MM.1S (cell line): ENCODE measurements around the gene EXOSC1.

Experiments
- DNase-seq: peaks from one replicate; pipeline ENCODE4 v3.0.0-alpha.2; 2015
- H2AFZ ChIP-seq: fragments of 300-600 bp; sonication (generic); 2 replicates; pipeline ENCODE4 v1.6.0; 2016; ENCODE audit warnings: antibody characterized with exemption, low read length
- H3F3A ChIP-seq: fragments of 300-600 bp; sonication (generic); 2 replicates; pipeline ENCODE4 v1.6.1; 2016; ENCODE audit warnings: mild to moderate bottlenecking, antibody characterized with exemption, low read length, moderate library complexity, mixed read lengths; ENCODE audit not compliant: insufficient read depth
- H3K27ac ChIP-seq: fragments of 300-600 bp; sonication (generic); 2 replicates; pipeline ENCODE4 v1.5.1; 2016; ENCODE audit warnings: mild to moderate bottlenecking, low read length
- H3K27me3 ChIP-seq: fragments of 300-600 bp; sonication (generic); replicated peaks from 2 replicates; pipeline ENCODE4 v1.6.0; 2016; ENCODE audit warnings: low read length; ENCODE audit not compliant: insufficient read depth
- H3K36me3 ChIP-seq: fragments of 300-600 bp; sonication (generic); replicated peaks from 2 replicates; pipeline ENCODE4 v1.6.1; 2016; ENCODE audit warnings: mild to moderate bottlenecking, low read length, mixed read lengths; ENCODE audit not compliant: insufficient read depth
- H3K4me1 ChIP-seq: fragments of 300-600 bp; sonication (generic); 2 replicates; pipeline ENCODE4 v1.6.1; 2016; ENCODE audit warnings: low read length, mixed read lengths
- H3K4me2 ChIP-seq: fragments of 300-600 bp; sonication (generic); 2 replicates; pipeline ENCODE4 v1.6.0; 2016; ENCODE audit warnings: low read depth, low read length
- H3K4me3 ChIP-seq: fragments of 300-600 bp; sonication (generic); 2 replicates; pipeline ENCODE4 v1.5.1; 2016; ENCODE audit warnings: low read length, mixed read lengths
- H3K79me2 ChIP-seq: fragments of 300-600 bp; sonication (generic); 2 replicates; pipeline ENCODE4 v1.6.1; 2016; ENCODE audit warnings: mixed run types, low read length, mixed read lengths
- H3K9ac ChIP-seq: fragments of 300-600 bp; sonication (generic); 2 replicates; pipeline ENCODE4 v1.6.1; 2016; ENCODE audit warnings: low read length, mixed read lengths
- H3K9me2 ChIP-seq: fragments of 300-600 bp; sonication (generic); replicated peaks from 2 replicates; pipeline ENCODE4 v1.6.1; 2016; ENCODE audit warnings: mild to moderate bottlenecking, low read length, mixed read lengths; ENCODE audit not compliant: insufficient read depth
- H3K9me3 ChIP-seq: fragments of 300-600 bp; sonication (generic); replicated peaks from 2 replicates; pipeline ENCODE4 v1.6.1; 2016; ENCODE audit warnings: mild to moderate bottlenecking, low read length, mixed read lengths; ENCODE audit not compliant: insufficient read depth
- H4K20me1 ChIP-seq: fragments of 300-600 bp; sonication (generic); 2 replicates; pipeline ENCODE4 v1.6.1; 2016; ENCODE audit warnings: mild to moderate bottlenecking, low read length, moderate library complexity, mixed read lengths; ENCODE audit not compliant: insufficient read depth
- EZH2 ChIP-seq: fragments of 300-600 bp; sonication (generic); optimal IDR thresholded peaks from 2 replicates; pipeline ENCODE3; 2017; ENCODE audit warnings: low read depth, mild to moderate bottlenecking, antibody characterized with exemption, low read length, mixed read lengths
- EZH2phosphoT487 ChIP-seq: fragments of 300-600 bp; sonication (generic); IDR thresholded peaks from 2 replicates; pipeline ENCODE4 v1.6.1; 2018; ENCODE audit warnings: antibody characterized with exemption, low read length
- TF ChIP-seq, protein P1 (sequence below): fragments of 300-600 bp; sonication (generic); IDR thresholded peaks from 2 replicates; pipeline ENCODE4 v1.5.1; 2016; ENCODE audit warnings: antibody characterized with exemption, low read length, mixed read lengths

The EXOSC1 gene

DNA sequence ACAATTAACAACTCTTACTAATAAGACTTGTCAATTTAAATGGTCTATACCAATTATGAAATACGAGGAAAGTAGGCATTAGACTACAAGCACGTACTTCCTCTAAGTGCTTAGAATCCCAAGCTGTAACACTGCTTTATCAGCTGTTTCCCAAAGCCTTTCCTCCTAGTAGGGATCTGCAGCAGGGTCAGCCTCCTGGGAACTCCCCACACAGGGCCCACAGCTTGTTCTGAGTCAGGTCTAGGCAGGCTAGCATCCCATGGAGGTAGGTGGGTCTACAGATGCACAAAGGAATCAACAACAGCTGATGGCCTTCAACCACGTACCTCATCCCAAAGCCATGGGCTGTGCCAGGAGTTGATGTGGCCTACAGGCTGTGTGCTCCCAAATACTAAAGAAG lies 37.7 kb upstream of the EXOSC1 start:
- Histone ChIP-seq H3K4me1 (no peaks in the 10 kb centered on the region), H3K4me2 (no peak overlapping the region), H3K27me3 (no peaks in the 10 kb centered on the region), H4K20me1 (peaks cover 4% of the 10 kb centered on the region; the same call in 1 of the 2 replicates), H3K79me2 (peaks cover 62% of the 10 kb centered on the region), H3K4me3 (no peak overlapping the region), H3K27ac (no peak overlapping the region), H2AFZ (no peak overlapping the region), H3F3A (no peaks in the 10 kb centered on the region), H3K9ac (no peak overlapping the region), H3K36me3 (no peaks in the 10 kb centered on the region), H3K9me3 (no peaks in the 10 kb centered on the region), H3K9me2 (no peaks in the 10 kb centered on the region)
- TF ChIP-seq EZH2phosphoT487 (no peak), EZH2 (no peak)
- TF ChIP-seq, protein P1, sequence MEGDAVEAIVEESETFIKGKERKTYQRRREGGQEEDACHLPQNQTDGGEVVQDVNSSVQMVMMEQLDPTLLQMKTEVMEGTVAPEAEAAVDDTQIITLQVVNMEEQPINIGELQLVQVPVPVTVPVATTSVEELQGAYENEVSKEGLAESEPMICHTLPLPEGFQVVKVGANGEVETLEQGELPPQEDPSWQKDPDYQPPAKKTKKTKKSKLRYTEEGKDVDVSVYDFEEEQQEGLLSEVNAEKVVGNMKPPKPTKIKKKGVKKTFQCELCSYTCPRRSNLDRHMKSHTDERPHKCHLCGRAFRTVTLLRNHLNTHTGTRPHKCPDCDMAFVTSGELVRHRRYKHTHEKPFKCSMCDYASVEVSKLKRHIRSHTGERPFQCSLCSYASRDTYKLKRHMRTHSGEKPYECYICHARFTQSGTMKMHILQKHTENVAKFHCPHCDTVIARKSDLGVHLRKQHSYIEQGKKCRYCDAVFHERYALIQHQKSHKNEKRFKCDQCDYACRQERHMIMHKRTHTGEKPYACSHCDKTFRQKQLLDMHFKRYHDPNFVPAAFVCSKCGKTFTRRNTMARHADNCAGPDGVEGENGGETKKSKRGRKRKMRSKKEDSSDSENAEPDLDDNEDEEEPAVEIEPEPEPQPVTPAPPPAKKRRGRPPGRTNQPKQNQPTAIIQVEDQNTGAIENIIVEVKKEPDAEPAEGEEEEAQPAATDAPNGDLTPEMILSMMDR, result no peak
- no peak for DNase-seq

GRCh38 chr10:97482381-97482780 lies 36.6 kb upstream of the EXOSC1 start:
- no peak overlapping the region for H3K4me3 ChIP-seq
- no peak overlapping the region for H3K4me2 ChIP-seq
- H3K36me3 ChIP-seq, result peaks cover under 1% of the 10 kb centered on the region
- 0 out of 2 replicates have a peak, but pooled peaks cover 5% of the 10 kb centered on the region for H3K4me1 ChIP-seq
- H3K9ac ChIP-seq, result no peak overlapping the region
- H3K9me2 ChIP-seq, result no peaks in the 10 kb centered on the region
- no peaks in the 10 kb centered on the region for H3F3A ChIP-seq
- no peak for DNase-seq
- H3K79me2 ChIP-seq, result peaks cover 53% of the 10 kb centered on the region
- H3K9me3 ChIP-seq, result no peaks in the 10 kb centered on the region
- no peak for TF ChIP-seq EZH2
- TF ChIP-seq, protein P1, result no peak
- H3K27me3 ChIP-seq, result no peaks in the 10 kb centered on the region
- H4K20me1 ChIP-seq, result no peaks in the 10 kb centered on the region; the same call in 1 of the 2 replicates
- H3K27ac ChIP-seq, result no peak overlapping the region
- H2AFZ ChIP-seq, result no peak overlapping the region

DNA sequence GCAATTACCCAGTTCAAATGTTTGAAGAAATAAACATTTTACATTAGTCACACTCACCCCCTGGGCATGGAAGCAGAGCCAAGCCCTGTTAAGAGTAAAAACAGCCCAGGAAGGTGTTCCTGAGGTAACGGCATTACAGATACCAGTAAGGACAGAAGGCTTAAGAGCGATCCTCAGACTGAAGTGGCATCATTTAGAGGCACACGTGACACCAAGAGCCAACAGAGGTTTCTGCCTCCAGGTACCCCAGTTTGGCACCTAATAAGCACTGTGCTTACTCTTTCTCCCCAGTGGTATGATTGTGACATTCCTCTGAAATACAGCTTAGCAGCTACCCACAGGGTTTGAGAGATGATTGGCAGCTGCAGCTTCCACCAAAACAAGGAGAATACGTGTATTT lies 35.3 kb upstream of the EXOSC1 start:
- Histone ChIP-seq H3F3A (no peaks in the 10 kb centered on the region), H3K4me2 (no peak overlapping the region), H3K79me2 (peaks cover 47% of the 10 kb centered on the region), H3K9ac (no peak overlapping the region), H3K27me3 (no peaks in the 10 kb centered on the region), H3K9me2 (no peaks in the 10 kb centered on the region), H3K27ac (no peak overlapping the region), H3K9me3 (no peaks in the 10 kb centered on the region), H2AFZ (no peak overlapping the region), H3K4me1 (0 out of 2 replicates have a peak, but pooled peaks cover 5% of the 10 kb centered on the region), H3K4me3 (no peak overlapping the region), H4K20me1 (no peaks in the 10 kb centered on the region; the same call in 1 of the 2 replicates), H3K36me3 (peaks cover 10% of the 10 kb centered on the region)
- TF ChIP-seq, protein P1, result no peak
- TF ChIP-seq EZH2phosphoT487, result no peak
- no peak for TF ChIP-seq EZH2
- no peak for DNase-seq
